Mesendoderm (in vitro differentiated cells): ENCODE measurements around the gene NDUFS5.
"Not testable (repeated sequence)": the region's sequence is repeated elsewhere in the genome, so short reads cannot be mapped to it uniquely, and the experiment has no call there.

ENCODE experiments used
- DNase-seq: peaks from one replicate; pipeline ENCODE4 v3.0.0; 2013
- H2AK5ac ChIP-seq: 2 replicates; pipeline ENCODE4 v1.6.1; 2013; ENCODE audit warnings: low read length, inconsistent platforms
- H2BK120ac ChIP-seq: 2 replicates; pipeline ENCODE4 v1.6.1; 2013; ENCODE audit warnings: low read depth, mild to moderate bottlenecking, low read length, moderate library complexity, mixed read lengths
- H2BK15ac ChIP-seq: replicated peaks from 2 replicates; pipeline ENCODE4 v1.6.1; 2013; ENCODE audit warnings: low read depth, mild to moderate bottlenecking, moderate library complexity
- H2BK5ac ChIP-seq: 2 replicates; pipeline ENCODE4 v1.6.1; 2013; ENCODE audit warnings: low read length, inconsistent platforms
- H3K18ac ChIP-seq: 2 replicates; pipeline ENCODE4 v1.6.1; 2013; ENCODE audit warnings: mild to moderate bottlenecking, low read length, mixed read lengths
- H3K23ac ChIP-seq: one replicate; pipeline ENCODE4 v1.6.1; 2013; ENCODE audit warnings: low read length
- H3K27ac ChIP-seq: 2 replicates; pipeline ENCODE4 v1.5.1; 2013; ENCODE audit warnings: low read depth, mild to moderate bottlenecking, inconsistent platforms, low read length, moderate library complexity
- H3K27me3 ChIP-seq: 2 replicates; pipeline ENCODE4 v1.6.1; 2013; ENCODE audit warnings: low read length, control low read depth, mild to moderate bottlenecking, inconsistent platforms; ENCODE audit not compliant: insufficient read depth, poor library complexity
- H3K36me3 ChIP-seq: 2 replicates; pipeline ENCODE4 v1.6.1; 2013; ENCODE audit warnings: low read length, inconsistent platforms; ENCODE audit not compliant: control insufficient read depth, insufficient read depth
- H3K4ac ChIP-seq: one replicate; pipeline ENCODE4 v1.6.1; 2013; ENCODE audit warnings: low read depth, mild to moderate bottlenecking, low read length, moderate library complexity
- H3K4me1 ChIP-seq: 2 replicates; pipeline ENCODE4 v1.6.1; 2013; ENCODE audit warnings: low read depth, low read length, inconsistent platforms; ENCODE audit not compliant: control insufficient read depth
- H3K4me2 ChIP-seq: 2 replicates; pipeline ENCODE4 v1.6.1; 2013; ENCODE audit warnings: low read length
- H3K4me3 ChIP-seq: 2 replicates; pipeline ENCODE4 v1.5.1; 2013; ENCODE audit warnings: mild to moderate bottlenecking, low read length
- H3K56ac ChIP-seq: one replicate; pipeline ENCODE4 v1.6.1; 2013; ENCODE audit warnings: low read length
- H3K79me1 ChIP-seq: 2 replicates; pipeline ENCODE4 v1.6.1; 2013; ENCODE audit warnings: low read length, inconsistent platforms
- H3K79me2 ChIP-seq: 2 replicates; pipeline ENCODE4 v1.6.1; 2013; ENCODE audit warnings: mild to moderate bottlenecking, low read length; ENCODE audit not compliant: control insufficient read depth, insufficient read depth
- H3K9ac ChIP-seq: 2 replicates; pipeline ENCODE4 v1.6.1; 2013; ENCODE audit warnings: low read length, inconsistent platforms
- H4K5ac ChIP-seq: one replicate; pipeline ENCODE4 v1.6.1; 2013; ENCODE audit warnings: low read length
- H4K8ac ChIP-seq: one replicate; pipeline ENCODE4 v1.6.1; 2013; ENCODE audit warnings: low read depth, mild to moderate bottlenecking, control low read depth, low read length, moderate library complexity
- WGBS: extraction: QIAGEN DNeasy Blood & Tissue Kit; methylation state at CpG from one replicate; pipeline ENCODE4 v1.1.7; 2013; ENCODE audit warnings: low lambda C conversion rate, missing lambda C conversion rate; ENCODE audit not compliant: insufficient coverage; ENCODE audit errors: extremely low coverage; 5-methylcytosine and 5-hydroxymethylcytosine counted together

Gene NDUFS5

GRCh38 chr1:39061516-39061915 lies 35.4 kb downstream of the NDUFS5 start:
- H2BK15ac ChIP-seq, H3K9ac ChIP-seq, H4K8ac ChIP-seq, H4K5ac ChIP-seq, H3K27ac ChIP-seq, H3K79me1 ChIP-seq, H2BK5ac ChIP-seq, H3K27me3 ChIP-seq, H3K4me1 ChIP-seq, H3K4me2 ChIP-seq, H2AK5ac ChIP-seq, H3K79me2 ChIP-seq, DNase-seq, H2BK120ac ChIP-seq, H3K18ac ChIP-seq, H3K23ac ChIP-seq, H3K56ac ChIP-seq, H3K4me3 ChIP-seq, H3K4ac ChIP-seq, H3K36me3 ChIP-seq: not testable (repeated sequence)
- no CpG with 5 or more reads among the region's 7 CpGs for WGBS

- Histone ChIP-seq H2AK5ac (no peak overlapping the region), H2BK15ac (no peak overlapping the region), H3K4me2 (no peak overlapping the region), H2BK5ac (no peak overlapping the region), H3K36me3 (no peaks in the 10 kb centered on the region), H2BK120ac (no peak overlapping the region), H3K79me2 (no peaks in the 10 kb centered on the region), H3K4me3 (no peak overlapping the region), H3K56ac (no peak overlapping the region), H3K4me1 (no peaks in the 10 kb centered on the region), H3K18ac (no peak overlapping the region), H4K8ac (no peak overlapping the region), H4K5ac (no peak overlapping the region), H3K27ac (no peak overlapping the region), H3K27me3 (no peaks in the 10 kb centered on the region), H3K79me1 (no peaks in the 10 kb centered on the region), H3K4ac (no peak overlapping the region), H3K9ac (no peak overlapping the region), H3K23ac (no peak overlapping the region)
- WGBS = no CpG with 5 or more reads among the region's 4 CpGs
- DNase-seq = no peak
Observed at GRCh38 chr1:39061951-39062350, 35.8 kb downstream of the NDUFS5 start.

GRCh38 chr1:39063191-39063590 lies 37.0 kb downstream of the NDUFS5 start:
- no peaks in the 10 kb centered on the region for H3K36me3 ChIP-seq
- H3K9ac ChIP-seq = no peak overlapping the region
- no peak for DNase-seq

GRCh38 chr1:39063775-39064174 lies 37.6 kb downstream of the NDUFS5 start:
- Histone ChIP-seq H3K4me2 (no peak overlapping the region), H2BK5ac (no peak overlapping the region), H3K4me3 (no peak overlapping the region), H3K36me3 (no peaks in the 10 kb centered on the region), H3K4me1 (no peaks in the 10 kb centered on the region), H2AK5ac (no peak overlapping the region), H4K5ac (no peak overlapping the region), H3K56ac (no peak overlapping the region), H3K79me2 (no peaks in the 10 kb centered on the region), H3K4ac (no peak overlapping the region), H3K18ac (no peak overlapping the region), H2BK15ac (no peak overlapping the region), H4K8ac (no peak overlapping the region), H3K27ac (no peak overlapping the region), H3K9ac (no peak overlapping the region), H3K23ac (no peak overlapping the region), H2BK120ac (no peak overlapping the region), H3K27me3 (no peaks in the 10 kb centered on the region), H3K79me1 (no peaks in the 10 kb centered on the region)
- WGBS = no CpG with 5 or more reads among the region's 6 CpGs
- no peak for DNase-seq

More at GRCh38 chr1:39063191-39063590, 37.0 kb downstream of the NDUFS5 start:
- Histone ChIP-seq H3K56ac (no peak overlapping the region), H3K4me2 (no peak overlapping the region), H2BK15ac (no peak overlapping the region), H3K27ac (no peak overlapping the region), H3K27me3 (no peaks in the 10 kb centered on the region), H3K18ac (no peak overlapping the region), H3K79me1 (no peaks in the 10 kb centered on the region), H4K5ac (no peak overlapping the region), H3K23ac (no peak overlapping the region), H3K4ac (no peak overlapping the region), H2BK5ac (no peak overlapping the region), H2BK120ac (no peak overlapping the region), H2AK5ac (no peak overlapping the region), H4K8ac (no peak overlapping the region), H3K4me3 (no peak overlapping the region), H3K4me1 (no peaks in the 10 kb centered on the region), H3K79me2 (no peaks in the 10 kb centered on the region)
- no CpG with 5 or more reads among the region's 7 CpGs for WGBS

GRCh38 chr1:39065542-39065941 lies 39.4 kb downstream of the NDUFS5 start:
- H3K36me3 ChIP-seq = no peaks in the 10 kb centered on the region
- H3K4me3 ChIP-seq = no peak overlapping the region
- H3K4me2 ChIP-seq = no peak overlapping the region
- H2BK5ac ChIP-seq = no peak overlapping the region
- H3K4me1 ChIP-seq = no peaks in the 10 kb centered on the region
- H3K18ac ChIP-seq = no peak overlapping the region
- H3K79me2 ChIP-seq = no peaks in the 10 kb centered on the region
- WGBS = no CpG with 5 or more reads among the region's 3 CpGs
- H3K9ac ChIP-seq = no peak overlapping the region
- no peak overlapping the region for H3K56ac ChIP-seq
- H2AK5ac ChIP-seq = no peak overlapping the region
- no peak for DNase-seq
- no peaks in the 10 kb centered on the region for H3K27me3 ChIP-seq
- no peak overlapping the region for H3K4ac ChIP-seq
- H4K8ac ChIP-seq = no peak overlapping the region
- no peak overlapping the region for H3K23ac ChIP-seq
- H3K79me1 ChIP-seq = no peaks in the 10 kb centered on the region
- H4K5ac ChIP-seq = no peak overlapping the region
- H2BK120ac ChIP-seq = no peak overlapping the region
- no peak overlapping the region for H3K27ac ChIP-seq
- H2BK15ac ChIP-seq = no peak overlapping the region

- not testable (repeated sequence) for H2BK5ac ChIP-seq, H3K4me3 ChIP-seq, H2BK120ac ChIP-seq, H4K5ac ChIP-seq, H3K27me3 ChIP-seq, H3K27ac ChIP-seq, H3K4me2 ChIP-seq, H3K36me3 ChIP-seq, H3K4me1 ChIP-seq, H3K79me2 ChIP-seq, H2BK15ac ChIP-seq, H3K18ac ChIP-seq, H3K9ac ChIP-seq, DNase-seq, H3K23ac ChIP-seq, H3K79me1 ChIP-seq, H4K8ac ChIP-seq, H3K56ac ChIP-seq, H2AK5ac ChIP-seq, H3K4ac ChIP-seq
- WGBS = no CpG with 5 or more reads among the region's 7 CpGs
Observed at GRCh38 chr1:39068227-39068626, 42.1 kb downstream of the NDUFS5 start.
